Measurements from ENCODE around the gene DMD.

DNA sequence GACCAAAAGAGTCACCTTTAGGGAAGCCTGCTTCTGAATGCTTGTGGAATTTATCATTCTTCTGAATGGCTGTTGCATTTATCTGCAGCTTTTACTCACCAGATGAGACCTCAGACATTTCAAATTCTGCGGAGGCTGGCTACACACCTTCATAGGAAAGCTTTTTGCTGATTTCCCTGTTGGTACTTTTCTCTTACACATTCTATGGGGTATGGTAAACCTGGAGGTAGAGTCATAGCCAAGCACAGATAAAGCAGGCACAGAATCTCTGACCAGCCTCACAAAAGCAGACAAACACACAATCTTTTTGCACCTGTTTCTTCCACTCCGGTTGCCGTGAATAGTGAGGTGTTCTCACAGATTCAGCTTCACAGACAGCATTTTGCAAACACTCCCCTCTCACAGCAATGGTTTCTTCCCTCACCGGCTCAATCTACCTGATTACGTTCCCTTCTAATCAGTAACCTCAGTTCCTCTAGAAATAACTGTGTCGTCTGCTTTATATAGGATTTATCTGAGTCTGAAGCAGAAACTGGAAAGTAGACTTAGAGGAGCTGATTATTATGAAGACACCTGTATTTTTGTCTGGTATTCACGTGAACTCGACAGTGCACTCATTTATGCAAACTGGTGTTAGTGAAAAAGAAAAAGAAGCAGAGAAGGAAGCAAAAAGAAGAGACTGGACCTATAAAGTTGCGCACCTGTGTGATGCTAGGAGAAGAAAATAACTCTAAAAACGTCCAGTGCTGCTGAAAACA, 83.1 kb downstream of the DMD start:
- TF ChIP-seq, protein P1, sequence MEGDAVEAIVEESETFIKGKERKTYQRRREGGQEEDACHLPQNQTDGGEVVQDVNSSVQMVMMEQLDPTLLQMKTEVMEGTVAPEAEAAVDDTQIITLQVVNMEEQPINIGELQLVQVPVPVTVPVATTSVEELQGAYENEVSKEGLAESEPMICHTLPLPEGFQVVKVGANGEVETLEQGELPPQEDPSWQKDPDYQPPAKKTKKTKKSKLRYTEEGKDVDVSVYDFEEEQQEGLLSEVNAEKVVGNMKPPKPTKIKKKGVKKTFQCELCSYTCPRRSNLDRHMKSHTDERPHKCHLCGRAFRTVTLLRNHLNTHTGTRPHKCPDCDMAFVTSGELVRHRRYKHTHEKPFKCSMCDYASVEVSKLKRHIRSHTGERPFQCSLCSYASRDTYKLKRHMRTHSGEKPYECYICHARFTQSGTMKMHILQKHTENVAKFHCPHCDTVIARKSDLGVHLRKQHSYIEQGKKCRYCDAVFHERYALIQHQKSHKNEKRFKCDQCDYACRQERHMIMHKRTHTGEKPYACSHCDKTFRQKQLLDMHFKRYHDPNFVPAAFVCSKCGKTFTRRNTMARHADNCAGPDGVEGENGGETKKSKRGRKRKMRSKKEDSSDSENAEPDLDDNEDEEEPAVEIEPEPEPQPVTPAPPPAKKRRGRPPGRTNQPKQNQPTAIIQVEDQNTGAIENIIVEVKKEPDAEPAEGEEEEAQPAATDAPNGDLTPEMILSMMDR (conservative IDR thresholded peaks at IDR 0.05 in 1 of 2, IDR thresholded peaks at IDR 0.05 in 1 of 2; ENCODE audit: low read depth in 1 of 2, low read length in 2 of 2) = no peak
- no peak for TF ChIP-seq EZH2 (IDR thresholded peaks at IDR 0.05; ENCODE audit: low read length, missing control alignments)
